Measurements from ENCODE around the gene ZNF701.
"Not testable (repeated sequence)": the region's sequence is repeated elsewhere in the genome, so short reads cannot be mapped to it uniquely, and the experiment has no call there.

ZNF701 gene

DNA sequence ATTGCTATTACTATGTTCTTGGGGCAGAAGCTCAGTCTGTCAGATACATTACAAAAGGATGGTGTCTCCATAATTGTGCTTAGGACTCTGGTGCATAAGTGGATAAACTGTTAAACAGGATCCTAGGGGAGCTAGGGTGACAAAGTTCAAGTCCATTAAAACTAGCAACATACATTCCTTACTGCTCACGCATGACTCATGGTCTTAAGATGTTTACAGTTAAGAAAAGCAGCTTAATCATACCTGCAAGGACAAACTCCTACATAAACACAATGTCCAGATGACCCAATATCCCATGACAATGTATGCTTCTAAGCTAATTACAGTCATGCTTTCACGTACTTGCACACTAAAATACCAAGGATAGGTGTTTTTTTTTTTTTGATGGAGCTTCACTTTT is 3.5 kb upstream of the ZNF701 start:
- Histone ChIP-seq H3K4me1 (ENCODE audit: insufficient read depth, poor library complexity, severe bottlenecking) (peaks cover 8% of the 10 kb centered on the region), H3K4me3 (ENCODE audit: severe bottlenecking) (no peak overlapping the region), H3K27me3 (ENCODE audit: insufficient read depth, poor library complexity, severe bottlenecking) (no peaks in the 10 kb centered on the region), H3K27ac (ENCODE audit: poor library complexity, severe bottlenecking) (peak overlapping the region; percentile 4), H3K36me3 (ENCODE audit: low read depth) (peaks cover 17% of the 10 kb centered on the region), H3K9me3 (ENCODE audit: severe bottlenecking) (no peaks in the 10 kb centered on the region)
- ATAC-seq (ENCODE audit: low read depth) (peak; percentile 63), DNase-seq (ENCODE audit: low spot score) (no peak)
- TF ChIP-seq CTCF (IDR thresholded peaks at IDR 0.05; ENCODE audit: poor library complexity, severe bottlenecking): no peak

- Histone ChIP-seq H3K9me3 (ENCODE audit: severe bottlenecking) (no peaks in the 10 kb centered on the region), H3K4me1 (ENCODE audit: insufficient read depth, poor library complexity, severe bottlenecking) (peaks cover 8% of the 10 kb centered on the region), H3K27ac (ENCODE audit: poor library complexity, severe bottlenecking) (no peak overlapping the region), H3K27me3 (ENCODE audit: insufficient read depth, poor library complexity, severe bottlenecking) (no peaks in the 10 kb centered on the region), H3K4me3 (ENCODE audit: severe bottlenecking) (no peak overlapping the region), H3K36me3 (ENCODE audit: low read depth) (peaks cover 21% of the 10 kb centered on the region)
- ATAC-seq (ENCODE audit: low read depth) (no peak), DNase-seq (ENCODE audit: low spot score) (no peak)
- TF ChIP-seq CTCF (IDR thresholded peaks at IDR 0.05; ENCODE audit: poor library complexity, severe bottlenecking): no peak
Observed at GRCh38 chr19:52567921-52568320, 2.2 kb upstream of the ZNF701 start.

- H3K27ac ChIP-seq (ENCODE audit: poor library complexity, severe bottlenecking): peak overlapping the region; percentile 72
- H3K9me3 ChIP-seq (ENCODE audit: severe bottlenecking); DNase-seq (ENCODE audit: low spot score); H3K27me3 ChIP-seq (ENCODE audit: insufficient read depth, poor library complexity, severe bottlenecking); H3K4me1 ChIP-seq (ENCODE audit: insufficient read depth, poor library complexity, severe bottlenecking): not testable (repeated sequence)
- peak overlapping the region; percentile 59 for H3K4me3 ChIP-seq (ENCODE audit: severe bottlenecking)
- H3K36me3 ChIP-seq (ENCODE audit: low read depth): peaks cover 21% of the 10 kb centered on the region
- ATAC-seq (ENCODE audit: low read depth): peak; percentile 39
Observed at GRCh38 chr19:52569638-52569999, 468 bp upstream of the ZNF701 start.

DNA sequence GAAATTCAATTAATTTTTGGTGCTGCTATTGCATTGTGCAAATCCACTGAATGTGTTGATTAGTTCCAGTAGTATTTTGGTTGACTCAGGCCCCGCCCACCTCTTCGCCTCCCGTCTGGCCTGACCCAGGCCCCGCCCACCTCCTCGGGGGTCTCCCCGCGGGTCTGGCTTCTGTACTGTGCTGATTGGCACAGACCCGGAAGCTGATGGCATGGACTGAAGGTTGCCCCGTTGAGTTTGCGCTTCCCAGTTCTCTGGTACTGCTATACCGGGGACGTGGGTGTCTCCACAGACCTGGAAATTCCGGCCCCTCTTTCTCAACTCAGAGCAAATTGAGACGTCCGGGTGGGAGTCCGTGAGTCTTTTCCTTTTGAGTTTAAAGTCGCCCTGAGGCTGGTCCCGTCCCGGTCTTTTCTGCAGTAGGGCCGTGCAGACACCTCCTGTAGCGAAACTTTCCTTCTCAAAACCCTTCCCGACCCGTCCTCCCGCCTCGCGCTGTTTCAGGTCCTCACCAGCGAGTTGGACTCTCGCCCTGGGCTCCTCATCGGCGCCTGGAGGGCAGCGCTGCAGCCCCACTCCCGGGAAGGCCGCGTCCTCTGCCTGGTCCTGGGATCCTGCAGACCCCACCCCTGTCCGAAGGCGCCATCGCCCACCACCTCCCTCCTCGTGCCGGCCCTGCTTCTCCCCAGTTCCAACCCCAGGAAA is 14.8 kb downstream of the ZNF701 start:
- ATAC-seq (ENCODE audit: low read depth): no peak
- H3K27me3 ChIP-seq (ENCODE audit: insufficient read depth, poor library complexity, severe bottlenecking): no peaks in the 10 kb centered on the region
- no peak for TF ChIP-seq CTCF (IDR thresholded peaks at IDR 0.05; ENCODE audit: poor library complexity, severe bottlenecking)
- peaks cover 48% of the 10 kb centered on the region for H3K36me3 ChIP-seq (ENCODE audit: low read depth)
- DNase-seq (ENCODE audit: low spot score): no peak
- H3K27ac ChIP-seq (ENCODE audit: poor library complexity, severe bottlenecking): no peak overlapping the region
- H3K9me3 ChIP-seq (ENCODE audit: severe bottlenecking): no peaks in the 10 kb centered on the region
- H3K4me3 ChIP-seq (ENCODE audit: severe bottlenecking): no peak overlapping the region
- no peaks in the 10 kb centered on the region for H3K4me1 ChIP-seq (ENCODE audit: insufficient read depth, poor library complexity, severe bottlenecking)

DNA sequence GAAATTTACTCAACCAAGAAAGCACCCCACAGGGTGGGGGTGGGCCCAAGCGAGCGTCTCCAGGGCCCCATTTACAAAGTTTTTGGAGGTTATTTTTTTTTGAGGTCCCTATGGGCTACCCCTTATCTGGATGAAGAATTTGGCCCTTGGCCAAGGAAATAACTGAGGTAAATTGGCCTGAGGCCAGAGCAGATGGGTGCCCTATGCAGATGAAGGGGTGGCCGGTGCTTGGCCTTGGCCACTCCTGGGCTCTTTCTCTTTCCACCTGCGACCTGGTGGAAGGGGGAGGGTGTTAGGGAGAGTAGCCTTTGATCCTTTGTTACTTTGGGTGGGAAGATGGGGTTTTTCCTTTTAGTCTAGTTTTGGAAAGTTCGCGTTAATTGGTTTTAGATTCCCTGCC is 15.5 kb downstream of the ZNF701 start:
- DNase-seq (ENCODE audit: low spot score) (no peak), ATAC-seq (ENCODE audit: low read depth) (no peak)
- Histone ChIP-seq H3K27me3 (ENCODE audit: insufficient read depth, poor library complexity, severe bottlenecking) (no peaks in the 10 kb centered on the region), H3K4me1 (ENCODE audit: insufficient read depth, poor library complexity, severe bottlenecking) (no peaks in the 10 kb centered on the region), H3K4me3 (ENCODE audit: severe bottlenecking) (no peak overlapping the region), H3K36me3 (ENCODE audit: low read depth) (peaks cover 41% of the 10 kb centered on the region), H3K27ac (ENCODE audit: poor library complexity, severe bottlenecking) (no peak overlapping the region), H3K9me3 (ENCODE audit: severe bottlenecking) (no peaks in the 10 kb centered on the region)
- no peak for TF ChIP-seq CTCF (IDR thresholded peaks at IDR 0.05; ENCODE audit: poor library complexity, severe bottlenecking)
